GM23338 (cell line): ENCODE results near the gene USH2A.

Source experiments
- EZH2 ChIP-seq: fragments of 200-600 bp; sonication (generic); IDR thresholded peaks from one replicate; pipeline ENCODE4 v1.8.0; 2017; ENCODE audit warnings: antibody characterized with exemption, mild to moderate bottlenecking, low read depth; ENCODE audit not compliant: unreplicated experiment
- JUNB ChIP-seq: IDR thresholded peaks from one replicate; pipeline ENCODE4 v1.6.1; 2016; ENCODE audit warnings: antibody characterized with exemption; ENCODE audit not compliant: unreplicated experiment
- NANOG ChIP-seq: IDR thresholded peaks from 2 replicates; pipeline ENCODE4 v1.6.1; 2016; ENCODE audit warnings: antibody characterized with exemption, borderline replicate concordance
- POLR2AphosphoS5 ChIP-seq: IDR thresholded peaks from 2 replicates; pipeline ENCODE4 v1.6.1; 2016; ENCODE audit warnings: antibody characterized with exemption, low read depth
- ZNF114 ChIP-seq: fragments of 250-450 bp; sonication (Bioruptor Pico); IDR thresholded peaks from 2 replicates; pipeline ENCODE4 v1.5.0; 2020; ENCODE audit warnings: mild to moderate bottlenecking, moderate library complexity
- ZNF331 ChIP-seq: fragments of 250-450 bp; sonication (Bioruptor Pico); IDR thresholded peaks from 2 replicates; pipeline ENCODE4 v1.5.0; 2020; ENCODE audit warnings: low read depth, mild to moderate bottlenecking, moderate library complexity
- TF ChIP-seq, protein P1 (sequence below), 2 experiments: fragments of 200-600 bp in 1 of 2; sonication (generic) in 1 of 2; conservative IDR thresholded peaks; 2 replicates each; pipeline versions ENCODE4 v1.5.1 to v1.6.1; 2016 to 2017; ENCODE audit warnings: antibody characterized with exemption in 2 of 2, low read depth in 2 of 2, mild to moderate bottlenecking in 2 of 2, moderate library complexity in 1 of 2
- TF ChIP-seq, protein P2 (sequence below): IDR thresholded peaks from one replicate; pipeline ENCODE4 v1.6.1; 2018; ENCODE audit warnings: antibody characterized with exemption; ENCODE audit not compliant: unreplicated experiment

DNA sequence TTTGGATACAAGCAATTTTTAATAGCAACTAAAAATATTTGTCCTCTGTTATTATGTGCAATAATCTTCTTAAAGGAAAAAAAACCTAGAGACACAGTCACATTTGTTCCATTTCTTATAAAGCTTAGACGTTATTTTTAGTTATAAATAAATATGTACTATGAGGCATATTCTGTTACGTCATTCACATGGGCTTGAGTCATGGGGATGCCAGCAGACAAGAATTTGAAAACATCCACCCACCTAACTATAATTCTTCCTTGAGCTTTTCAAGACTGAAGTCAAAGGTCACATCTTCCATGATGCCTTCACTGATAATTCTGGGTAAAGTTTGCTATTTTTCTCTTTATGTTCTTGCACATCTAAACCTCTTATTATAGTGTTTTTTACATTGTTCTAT, 587.3 kb downstream of the USH2A start:
- no peak for TF ChIP-seq EZH2
- TF ChIP-seq, protein P1, sequence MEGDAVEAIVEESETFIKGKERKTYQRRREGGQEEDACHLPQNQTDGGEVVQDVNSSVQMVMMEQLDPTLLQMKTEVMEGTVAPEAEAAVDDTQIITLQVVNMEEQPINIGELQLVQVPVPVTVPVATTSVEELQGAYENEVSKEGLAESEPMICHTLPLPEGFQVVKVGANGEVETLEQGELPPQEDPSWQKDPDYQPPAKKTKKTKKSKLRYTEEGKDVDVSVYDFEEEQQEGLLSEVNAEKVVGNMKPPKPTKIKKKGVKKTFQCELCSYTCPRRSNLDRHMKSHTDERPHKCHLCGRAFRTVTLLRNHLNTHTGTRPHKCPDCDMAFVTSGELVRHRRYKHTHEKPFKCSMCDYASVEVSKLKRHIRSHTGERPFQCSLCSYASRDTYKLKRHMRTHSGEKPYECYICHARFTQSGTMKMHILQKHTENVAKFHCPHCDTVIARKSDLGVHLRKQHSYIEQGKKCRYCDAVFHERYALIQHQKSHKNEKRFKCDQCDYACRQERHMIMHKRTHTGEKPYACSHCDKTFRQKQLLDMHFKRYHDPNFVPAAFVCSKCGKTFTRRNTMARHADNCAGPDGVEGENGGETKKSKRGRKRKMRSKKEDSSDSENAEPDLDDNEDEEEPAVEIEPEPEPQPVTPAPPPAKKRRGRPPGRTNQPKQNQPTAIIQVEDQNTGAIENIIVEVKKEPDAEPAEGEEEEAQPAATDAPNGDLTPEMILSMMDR (conservative IDR thresholded peaks at IDR 0.05; ENCODE audit: low read depth in 2 of 2), result no peak
- TF ChIP-seq NANOG, result no peak
- TF ChIP-seq POLR2AphosphoS5, result no peak
- TF ChIP-seq, protein P2, sequence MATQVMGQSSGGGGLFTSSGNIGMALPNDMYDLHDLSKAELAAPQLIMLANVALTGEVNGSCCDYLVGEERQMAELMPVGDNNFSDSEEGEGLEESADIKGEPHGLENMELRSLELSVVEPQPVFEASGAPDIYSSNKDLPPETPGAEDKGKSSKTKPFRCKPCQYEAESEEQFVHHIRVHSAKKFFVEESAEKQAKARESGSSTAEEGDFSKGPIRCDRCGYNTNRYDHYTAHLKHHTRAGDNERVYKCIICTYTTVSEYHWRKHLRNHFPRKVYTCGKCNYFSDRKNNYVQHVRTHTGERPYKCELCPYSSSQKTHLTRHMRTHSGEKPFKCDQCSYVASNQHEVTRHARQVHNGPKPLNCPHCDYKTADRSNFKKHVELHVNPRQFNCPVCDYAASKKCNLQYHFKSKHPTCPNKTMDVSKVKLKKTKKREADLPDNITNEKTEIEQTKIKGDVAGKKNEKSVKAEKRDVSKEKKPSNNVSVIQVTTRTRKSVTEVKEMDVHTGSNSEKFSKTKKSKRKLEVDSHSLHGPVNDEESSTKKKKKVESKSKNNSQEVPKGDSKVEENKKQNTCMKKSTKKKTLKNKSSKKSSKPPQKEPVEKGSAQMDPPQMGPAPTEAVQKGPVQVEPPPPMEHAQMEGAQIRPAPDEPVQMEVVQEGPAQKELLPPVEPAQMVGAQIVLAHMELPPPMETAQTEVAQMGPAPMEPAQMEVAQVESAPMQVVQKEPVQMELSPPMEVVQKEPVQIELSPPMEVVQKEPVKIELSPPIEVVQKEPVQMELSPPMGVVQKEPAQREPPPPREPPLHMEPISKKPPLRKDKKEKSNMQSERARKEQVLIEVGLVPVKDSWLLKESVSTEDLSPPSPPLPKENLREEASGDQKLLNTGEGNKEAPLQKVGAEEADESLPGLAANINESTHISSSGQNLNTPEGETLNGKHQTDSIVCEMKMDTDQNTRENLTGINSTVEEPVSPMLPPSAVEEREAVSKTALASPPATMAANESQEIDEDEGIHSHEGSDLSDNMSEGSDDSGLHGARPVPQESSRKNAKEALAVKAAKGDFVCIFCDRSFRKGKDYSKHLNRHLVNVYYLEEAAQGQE, result no peak
- TF ChIP-seq ZNF331 (CRISPR knock-in tag), result no peak
- no peak for TF ChIP-seq ZNF114 (CRISPR knock-in tag)
- no peak for TF ChIP-seq JUNB
